ENCODE data around the gene NOTCH3. TPM values are rescaled to one million over a fixed set of nuclear protein-coding genes. Genes with fewer than 3 reads are reported as not detected.

Gene NOTCH3
- total RNA-seq, 1 experiment from 2014 or later: 39.4 TPM

GRCh38 chr19:15112385-15112784 is 88.4 kb downstream of the NOTCH3 start:
- peaks cover 9 to 10% of the 10 kb centered on the region in 2 experiments; a peak in 3 of 4 replicates for H3K36me3 ChIP-seq (ENCODE audit: control insufficient read depth in 1 of 2, insufficient read depth in 2 of 2, low read length in 2 of 2)
- H3K9me2 ChIP-seq (ENCODE audit: insufficient read depth): no peaks in the 10 kb centered on the region
- no peak overlapping the region for H3K9ac ChIP-seq (ENCODE audit: low read length)
- intact Hi-C loops (cut with micrococcal nuclease): no loop called here
- TF ChIP-seq CBX3 (IDR thresholded peaks at IDR 0.05; ENCODE audit: low read depth) (no peak), EGR1 (IDR thresholded peaks at IDR 0.05; ENCODE audit: low read depth) (no peak; the same call in 1 of the 2 replicates), REST (IDR thresholded peaks at IDR 0.05; ENCODE audit: low read depth) (no peak), POLR2A (IDR thresholded peaks at IDR 0.05; ENCODE audit: borderline replicate concordance, extremely low read depth, insufficient read depth, insufficient read length) (no peak), MAX (IDR thresholded peaks at IDR 0.05) (no peak), CTCF (IDR thresholded peaks at IDR 0.05 in 2 of 3, conservative IDR thresholded peaks at IDR 0.05 in 1 of 3; ENCODE audit: borderline replicate concordance in 1 of 3, insufficient read depth in 1 of 3, low read depth in 2 of 3, low read length in 2 of 3) (no peak), ZNF274 (IDR thresholded peaks at IDR 0.05; ENCODE audit: low read depth, low read length) (no peak), SIN3A (IDR thresholded peaks at IDR 0.05; ENCODE audit: low read depth) (no peak), EZH2 (IDR thresholded peaks at IDR 0.05) (no peak), TCF7L2 (IDR thresholded peaks at IDR 0.05; ENCODE audit: borderline replicate concordance, extremely low read depth, insufficient read depth, insufficient read length) (no peak), RAD21 (IDR thresholded peaks at IDR 0.05; ENCODE audit: low read depth) (no peak), ELF1 (IDR thresholded peaks at IDR 0.05; ENCODE audit: borderline replicate concordance, low read depth) (no peak), CEBPB (IDR thresholded peaks at IDR 0.05; ENCODE audit: low read depth) (no peak), EZH2phosphoT487 (IDR thresholded peaks at IDR 0.05; ENCODE audit: borderline replicate concordance) (no peak), YY1 (IDR thresholded peaks at IDR 0.05; ENCODE audit: extremely low read depth, insufficient replicate concordance, low read depth, low read length) (no peak), ZBTB33 (IDR thresholded peaks at IDR 0.05; ENCODE audit: extremely low read depth, insufficient replicate concordance, low read length) (no peak), SRF (IDR thresholded peaks at IDR 0.05; ENCODE audit: low read depth) (no peak), FOSL1 (IDR thresholded peaks at IDR 0.05; ENCODE audit: low read depth) (no peak), ZFX (IDR thresholded peaks at IDR 0.05) (no peak)
- DNase-seq (ENCODE audit: low read depth, low spot score): peak; percentile 60
- ChIA-PET POLR2A (interaction anchor here (1.2 to 1.6 kb wide), 3 partner anchors 11 to 13 kb away, joined by 3 to 7 read pairs (median 4); a partner anchor contains a TSS), CTCF (interaction anchor here (2.3 kb wide), 1 partner anchor 11 kb away, joined by 8 read pairs; no protein-coding TSS in a partner anchor), RAD21 (ENCODE audit: low non-redundant PET in 1 of 2, low total read pairs in 2 of 2, uncharacterized antibody in 2 of 2, unreplicated experiment in 2 of 2) (no interaction called here)
- no peak overlapping the region for H3K4me3 ChIP-seq (replicated peaks in 1 of 2; ENCODE audit: low read depth in 1 of 2, low read length in 2 of 2)
- H3K27me3 ChIP-seq (ENCODE audit: insufficient read depth, low read length): no peaks in the 10 kb centered on the region
- no peak overlapping the region for H2AFZ ChIP-seq (ENCODE audit: low read depth, low read length, poor library complexity, severe bottlenecking)
- H3K4me1 ChIP-seq (ENCODE audit: control insufficient read depth in 1 of 2, insufficient read depth in 2 of 2, low read length in 2 of 2): peaks cover 0 to 9% of the 10 kb centered on the region in 2 experiments; a peak in 2 of 4 replicates
- ATAC-seq: peak; percentile 81
- no peaks in the 10 kb centered on the region for H3K79me2 ChIP-seq (ENCODE audit: insufficient read depth, low read length)
- no peaks in the 10 kb centered on the region for H3K9me3 ChIP-seq (ENCODE audit: control insufficient read depth in 1 of 2, insufficient read depth in 1 of 2, low read depth in 1 of 2, low read length in 2 of 2)
- H3K27ac ChIP-seq (ENCODE audit: low read depth, low read length): no peak overlapping the region
- no TSS peak for BruUV-seq (replicated peaks)
- no peak overlapping the region for H3K4me2 ChIP-seq (ENCODE audit: low read length)
- H4K20me1 ChIP-seq (ENCODE audit: insufficient read depth): no peaks in the 10 kb centered on the region
